ENCODE measurements around the gene CEMIP.

DNA sequence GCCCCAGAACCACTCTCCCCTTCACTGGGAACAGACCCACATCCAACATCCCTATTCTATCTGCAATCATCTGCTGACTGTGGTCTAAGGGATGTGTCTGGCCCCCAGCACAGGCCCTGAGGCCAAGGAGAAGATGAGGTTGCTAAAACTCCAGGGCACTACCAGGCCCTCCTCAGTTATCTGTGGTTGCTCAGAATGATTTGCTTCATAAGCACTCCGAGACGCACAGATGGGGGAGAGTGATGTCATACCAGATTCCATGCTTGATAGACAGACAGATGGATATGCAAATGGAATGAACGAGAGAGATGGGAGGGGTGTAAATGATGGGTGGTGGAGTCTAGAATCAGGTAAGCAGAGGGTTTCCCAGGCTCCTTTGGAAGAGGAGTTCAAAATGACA is 57.8 kb downstream of the CEMIP start:
- no peak for TF ChIP-seq EZH2 (IDR thresholded peaks at IDR 0.05; ENCODE audit: borderline replicate concordance)
- TF ChIP-seq, protein P1, sequence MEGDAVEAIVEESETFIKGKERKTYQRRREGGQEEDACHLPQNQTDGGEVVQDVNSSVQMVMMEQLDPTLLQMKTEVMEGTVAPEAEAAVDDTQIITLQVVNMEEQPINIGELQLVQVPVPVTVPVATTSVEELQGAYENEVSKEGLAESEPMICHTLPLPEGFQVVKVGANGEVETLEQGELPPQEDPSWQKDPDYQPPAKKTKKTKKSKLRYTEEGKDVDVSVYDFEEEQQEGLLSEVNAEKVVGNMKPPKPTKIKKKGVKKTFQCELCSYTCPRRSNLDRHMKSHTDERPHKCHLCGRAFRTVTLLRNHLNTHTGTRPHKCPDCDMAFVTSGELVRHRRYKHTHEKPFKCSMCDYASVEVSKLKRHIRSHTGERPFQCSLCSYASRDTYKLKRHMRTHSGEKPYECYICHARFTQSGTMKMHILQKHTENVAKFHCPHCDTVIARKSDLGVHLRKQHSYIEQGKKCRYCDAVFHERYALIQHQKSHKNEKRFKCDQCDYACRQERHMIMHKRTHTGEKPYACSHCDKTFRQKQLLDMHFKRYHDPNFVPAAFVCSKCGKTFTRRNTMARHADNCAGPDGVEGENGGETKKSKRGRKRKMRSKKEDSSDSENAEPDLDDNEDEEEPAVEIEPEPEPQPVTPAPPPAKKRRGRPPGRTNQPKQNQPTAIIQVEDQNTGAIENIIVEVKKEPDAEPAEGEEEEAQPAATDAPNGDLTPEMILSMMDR (IDR thresholded peaks at IDR 0.05; ENCODE audit: poor library complexity), result no peak
